GM19099 (cell line): ENCODE data around the gene HEXIM2.
A peak's percentile ranks its signal among the peaks of the same experiment; 100 is the strongest.

ENCODE experiments used
- POLR2A ChIP-seq: IDR thresholded peaks from 3 replicates; pipeline ENCODE4 v1.6.1; 2011; ENCODE audit warnings: low read depth; ENCODE audit not compliant: insufficient read length; ENCODE audit errors: extremely low read depth

Gene HEXIM2

DNA sequence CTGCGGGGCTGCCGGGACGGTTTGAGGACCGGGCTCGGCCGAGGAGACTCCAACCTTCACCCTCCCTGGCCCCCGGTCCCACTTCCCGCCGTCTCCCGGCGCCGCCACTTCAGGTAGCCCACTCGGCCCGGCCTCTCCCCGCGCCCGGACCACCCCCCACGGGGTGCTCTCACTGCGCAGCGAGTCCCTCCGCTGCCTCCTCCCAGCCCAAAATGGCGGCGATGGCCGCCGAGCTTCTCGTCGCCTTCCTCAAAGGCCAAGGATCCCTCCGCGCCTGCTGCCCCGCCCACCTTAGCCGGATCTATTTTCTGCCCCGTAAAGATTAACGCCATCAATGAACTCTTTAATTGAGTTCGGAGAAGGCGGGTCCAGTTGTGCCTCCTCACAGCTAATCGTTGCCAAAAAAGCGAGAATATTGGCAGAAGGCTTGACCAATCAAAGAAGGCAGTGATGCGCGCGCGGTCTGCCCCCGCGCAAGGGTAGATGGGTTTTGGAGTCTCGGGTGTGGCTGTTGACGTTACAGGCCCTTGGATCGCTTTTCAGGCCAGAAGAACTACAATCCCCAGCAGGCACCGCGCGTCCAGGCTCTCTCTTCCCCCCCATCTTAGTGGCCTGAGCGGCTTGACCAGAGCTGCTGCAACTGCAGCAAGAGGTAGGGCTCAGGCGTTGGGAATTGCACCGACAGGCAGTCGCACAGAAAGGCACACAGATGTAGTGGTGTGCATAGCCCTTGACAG, at the start of gene HEXIM2:
Gene HEXIM2 (plus strand): TSS at position 588 of the 737 bp plus-strand sequence. CDS start 919 bp downstream, outside the sequence.
- peak; percentile 93 for TF ChIP-seq POLR2A

- no peak for TF ChIP-seq POLR2A
Observed at GRCh38 chr17:45112559-45113423, 48.9 kb upstream of the HEXIM2 start.

- no peak for TF ChIP-seq POLR2A
Observed at GRCh38 chr17:45113424-45113754, 48.3 kb upstream of the HEXIM2 start.

DNA sequence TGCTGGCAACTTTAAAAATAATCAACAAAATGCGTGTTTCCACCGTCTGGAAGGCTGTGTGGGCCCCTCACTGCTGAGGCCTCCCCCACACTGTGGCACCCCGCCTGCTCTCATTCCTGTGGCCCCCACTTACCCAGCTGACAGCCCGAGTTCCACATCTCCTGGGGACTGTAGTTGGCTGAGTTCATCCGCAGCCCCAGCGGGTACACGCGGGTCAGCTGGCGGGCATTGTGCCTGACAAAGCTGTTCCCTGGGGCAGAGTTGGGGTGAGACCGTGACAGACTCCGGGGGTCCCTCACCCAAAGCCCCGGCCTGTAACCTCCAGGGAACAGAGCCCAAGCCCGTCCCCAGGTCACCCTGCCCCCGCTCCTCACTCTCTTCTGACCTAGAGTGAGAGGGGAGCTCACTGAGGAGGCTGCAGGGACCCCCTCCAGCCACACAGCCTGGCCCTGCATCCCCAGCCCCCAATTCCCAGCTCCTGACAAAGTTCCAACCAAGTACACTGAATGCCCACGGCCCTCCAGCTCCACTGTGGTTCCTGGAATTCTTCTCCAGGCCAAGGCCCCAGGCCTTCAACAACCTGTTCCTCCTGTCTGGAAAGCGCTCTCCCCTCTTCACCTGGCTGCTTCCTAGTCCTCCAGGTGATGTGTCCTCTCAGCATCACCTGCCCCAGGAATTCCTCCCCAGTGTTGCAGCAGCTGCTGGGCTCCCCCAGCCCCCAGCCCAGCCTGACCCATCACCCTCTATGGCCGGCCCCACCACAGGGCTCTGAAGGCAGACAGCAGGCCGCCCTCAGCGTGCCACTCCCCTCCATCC, 47.4 kb upstream of the HEXIM2 start:
- no peak for TF ChIP-seq POLR2A

GRCh38 chr17:45115015-45115625, 46.6 kb upstream of the HEXIM2 start:
- no peak for TF ChIP-seq POLR2A

- TF ChIP-seq POLR2A, result no peak
Observed at GRCh38 chr17:45115871-45116270, 45.8 kb upstream of the HEXIM2 start.

DNA sequence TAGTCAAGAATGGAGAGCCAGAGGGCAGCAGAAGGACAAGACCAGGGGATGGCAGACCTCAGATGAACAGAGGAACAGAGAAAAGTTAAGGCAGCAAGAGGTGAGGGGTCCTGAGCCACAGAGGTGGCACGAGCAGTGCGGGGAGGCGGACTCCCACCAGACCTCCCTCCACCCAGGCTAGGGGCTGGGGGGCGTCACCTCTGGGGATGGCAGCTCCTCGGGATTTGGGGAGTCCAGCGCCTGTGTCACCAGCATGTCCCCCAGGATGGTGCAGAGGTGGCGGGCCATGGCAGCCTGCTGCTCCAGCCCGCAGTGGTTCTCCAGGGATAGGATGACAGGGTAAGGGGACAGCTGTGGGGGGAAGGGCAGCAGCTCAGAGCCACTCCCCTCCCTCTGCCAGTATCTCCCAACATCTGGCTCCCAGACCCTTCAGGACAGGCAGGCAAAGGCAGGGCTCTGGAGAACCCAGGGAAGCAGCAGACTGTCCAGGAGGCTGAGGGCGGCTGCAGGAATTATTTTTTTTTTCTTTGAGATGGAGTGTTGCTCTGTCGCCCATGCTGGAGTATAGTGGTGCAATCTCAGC, 45.1 kb upstream of the HEXIM2 start:
- TF ChIP-seq POLR2A, result no peak

GRCh38 chr17:45117334-45117733, 44.3 kb upstream of the HEXIM2 start:
- no peak for TF ChIP-seq POLR2A

DNA sequence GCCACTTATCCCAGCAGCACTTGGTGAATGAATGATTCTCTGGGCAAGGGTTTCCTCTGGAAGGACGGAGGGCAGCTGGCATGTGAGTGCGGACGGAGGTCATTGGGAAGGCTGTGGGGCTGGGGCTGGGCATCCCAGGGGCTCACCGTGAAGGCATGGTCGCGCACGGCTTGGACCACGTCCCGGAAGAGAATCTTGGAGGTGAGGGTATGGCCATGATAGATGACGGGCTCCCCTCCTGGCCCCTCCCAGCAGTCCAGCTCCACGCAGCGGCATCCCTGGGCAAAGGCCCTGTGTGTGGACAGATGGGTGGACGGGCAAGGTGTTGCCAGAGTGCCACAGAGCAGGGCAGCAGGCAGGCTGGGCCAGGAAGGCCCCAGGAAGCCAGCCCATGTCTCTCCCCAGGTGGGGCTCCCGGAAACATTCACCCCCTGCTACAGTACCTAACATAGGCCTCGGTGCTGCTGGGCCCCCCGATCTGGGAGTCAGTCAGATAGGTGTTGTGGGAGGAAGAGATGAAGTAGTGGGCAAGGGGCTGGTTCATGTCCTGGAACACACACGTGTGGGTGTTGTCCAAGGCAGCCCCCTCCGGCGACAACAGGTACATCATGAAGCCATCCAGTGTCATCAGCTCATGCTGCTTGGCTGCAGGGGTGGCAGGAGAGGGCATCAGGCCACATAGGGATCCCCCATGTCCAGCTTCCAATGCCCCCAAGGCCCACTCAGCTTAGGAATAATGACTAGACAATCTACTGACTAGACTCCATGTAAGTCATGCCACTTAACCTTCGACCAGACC, 43.6 kb upstream of the HEXIM2 start:
- TF ChIP-seq POLR2A, result no peak

GRCh38 chr17:45118691-45119090, 43.0 kb upstream of the HEXIM2 start:
- no peak for TF ChIP-seq POLR2A

- TF ChIP-seq POLR2A, result no peak
Observed at GRCh38 chr17:45119964-45120363, 41.7 kb upstream of the HEXIM2 start.

DNA sequence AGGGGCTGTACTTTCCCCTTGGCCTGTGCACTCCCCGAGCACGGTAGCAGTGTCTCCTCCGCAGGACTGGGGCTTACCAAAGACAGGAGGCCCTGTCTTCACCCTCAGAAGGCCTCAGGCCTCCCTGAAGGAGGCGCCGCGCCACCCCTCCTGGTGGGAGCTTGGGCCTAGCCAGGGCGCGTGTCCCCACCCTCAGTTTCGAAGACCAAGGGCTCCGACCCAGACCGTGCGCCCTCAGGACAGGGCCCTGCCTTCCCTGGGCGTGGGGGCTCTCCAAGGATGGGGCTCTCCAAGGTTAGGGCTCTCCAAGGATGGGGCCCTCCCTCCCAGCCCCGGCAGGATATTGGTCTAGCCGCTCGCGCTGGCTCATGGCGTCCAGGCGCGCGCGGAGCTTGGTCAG, 41.1 kb upstream of the HEXIM2 start:
- no peak for TF ChIP-seq POLR2A

DNA sequence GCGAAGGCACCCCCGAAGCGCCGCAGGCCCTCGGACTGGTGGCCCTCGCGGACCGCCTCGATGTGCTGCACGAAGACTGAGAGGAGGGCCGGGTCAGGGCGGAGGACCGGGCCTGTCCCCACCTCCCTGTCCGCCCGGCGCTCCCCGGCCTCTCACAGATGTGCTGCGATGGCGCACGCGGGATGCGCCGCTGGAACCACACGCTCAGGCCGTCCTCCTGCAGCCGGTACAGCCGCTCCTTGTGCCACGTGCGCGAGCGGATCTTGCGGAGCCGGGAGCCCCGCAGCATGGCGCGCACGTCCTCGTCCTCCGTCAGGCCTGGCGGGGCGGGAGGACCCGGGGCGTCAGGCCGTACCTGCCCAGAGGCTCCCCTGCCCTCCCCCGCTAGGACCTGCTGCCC, 40.6 kb upstream of the HEXIM2 start:
- TF ChIP-seq POLR2A, result no peak
